ENCODE measurements around the gene FADS2. TPM values are rescaled to one million over a fixed set of nuclear protein-coding genes. Genes with fewer than 3 reads are reported as not detected.
A peak's percentile ranks its signal among the peaks of the same experiment; 100 is the strongest.

Gene FADS2
- total and polyA plus RNA-seq, 9 of the 15 experiments (the other 6 are each of a cell fraction or from before 2014, with no cell fraction given) = 2.9 to 42.8 (median 16.2) TPM

- no peak for TF ChIP-seq HDAC3 (IDR thresholded peaks at IDR 0.05; ENCODE audit: borderline replicate concordance, partially characterized antibody)
- TF ChIP-seq SMAD1 (IDR thresholded peaks at IDR 0.05; ENCODE audit: low read depth, low read length, partially characterized antibody) = peak; percentile 25
- TF ChIP-seq ZNF175 (CRISPR knock-in tag; IDR thresholded peaks at IDR 0.05; ENCODE audit: low read depth) = peak; percentile 64; the same call in 1 of the 2 replicates
- TF ChIP-seq CBX3 (IDR thresholded peaks at IDR 0.05; ENCODE audit: borderline replicate concordance in 1 of 2, low read length in 2 of 2) = no peak
- TF ChIP-seq FOXM1 (IDR thresholded peaks at IDR 0.05; ENCODE audit: low read depth) = no peak
- TF ChIP-seq FOXM1 (CRISPR knock-in tag; IDR thresholded peaks at IDR 0.05; ENCODE audit: low read depth) = peak; percentile 6; the same call in 1 of the 2 replicates
- peak; percentile 17; the same call in 1 of the 2 replicates for TF ChIP-seq KLF1 (tag; IDR thresholded peaks at IDR 0.05)
- peak; percentile 87 for TF ChIP-seq ELF4 (CRISPR knock-in tag; IDR thresholded peaks at IDR 0.05)
- TF ChIP-seq ZNF408 (CRISPR knock-in tag; IDR thresholded peaks at IDR 0.05; ENCODE audit: low read depth) = no peak
- peak; percentile 65; the same call in 1 of the 2 replicates for TF ChIP-seq NFIC (IDR thresholded peaks at IDR 0.05)
- peak; percentile 64 for TF ChIP-seq SP1 (CRISPR knock-in tag; IDR thresholded peaks at IDR 0.05)
- no peak for TF ChIP-seq MBD1 (CRISPR knock-in tag; IDR thresholded peaks at IDR 0.05)
- TF ChIP-seq SAFB (IDR thresholded peaks at IDR 0.05; ENCODE audit: borderline replicate concordance, low read depth, low read length) = no peak
- TF ChIP-seq BRF2 (IDR thresholded peaks at IDR 0.05; ENCODE audit: borderline replicate concordance, insufficient read depth, insufficient read length) = no peak
- TF ChIP-seq ZFPM2 (CRISPR knock-in tag; IDR thresholded peaks at IDR 0.05) = 0 out of 2 replicates have a peak, but pooled peaks have one; percentile 39
- TF ChIP-seq CREB3L1 (IDR thresholded peaks at IDR 0.05; ENCODE audit: borderline replicate concordance, low read depth) = peak; percentile 96
- peak; percentile 93; the same call in 1 of the 2 replicates for TF ChIP-seq ZZZ3 (IDR thresholded peaks at IDR 0.05)
- TF ChIP-seq KAT2B (IDR thresholded peaks at IDR 0.05; ENCODE audit: low read depth, low read length) = no peak
- TF ChIP-seq CCNT2 (IDR thresholded peaks at IDR 0.05; ENCODE audit: borderline replicate concordance, extremely low read depth, insufficient read length, low read depth, low read length) = peak; percentile 19
- peak; percentile 79; the same call in 1 of the 2 replicates for TF ChIP-seq TGIF2 (CRISPR knock-in tag; IDR thresholded peaks at IDR 0.05)
- peak; percentile 62 for TF ChIP-seq TBP (optimal IDR thresholded peaks at IDR 0.05; ENCODE audit: low read depth, low read length)
- peak; percentile 77 for TF ChIP-seq ZBTB17 (CRISPR knock-in tag; IDR thresholded peaks at IDR 0.05)
- TF ChIP-seq EP300 (IDR thresholded peaks at IDR 0.05; ENCODE audit: low read length) = no peak
- TF ChIP-seq BCL6 (CRISPR knock-in tag; IDR thresholded peaks at IDR 0.05) = 0 out of 2 replicates have a peak, but pooled peaks have one; percentile 49
- TF ChIP-seq TRIM24 (IDR thresholded peaks at IDR 0.05) = peak in 1 of 2 experiments; percentile 51; a peak in 2 of 4 replicates
These were observed 35.6 kb upstream of the FADS2 start, which contains the start of the genes FEN1 and TMEM258 (continued) for GRCh38 chr11:61792310-61793082.
